GM12878 (cell line): ENCODE measurements around the gene ZNF408. TPM values are rescaled to one million over a fixed set of nuclear protein-coding genes. Genes with fewer than 3 reads are reported as not detected.

Experiments used
- ATAC-seq: fragments of 200-7000 bp; cut with Tn5 transposase; 3 replicates; pipeline ENCODE4 v1.9.1; 2020; ENCODE audit warnings: mild to moderate bottlenecking, moderate library complexity
- BruUV-seq: library from RNA; stranded (reverse); fragments of 400-500 nt; replicated peaks from 2 replicates; lab custom pipeline; 2021; lab: Mats Ljungman, UMichigan
- CTCF ChIA-PET: fragments of 300-600 bp; sonication (Branson Sonifier 250); formaldehyde crosslinking; extraction: SDS; loops from one replicate; lab custom pipeline; 2021; ENCODE audit warnings: inconsistent platforms; lab: Yijun Ruan, JAX
- POLR2A ChIA-PET: fragments of 350-600 bp; formaldehyde crosslinking; extraction: SDS; loops from one replicate; lab custom pipeline; 2021; ENCODE audit warnings: inconsistent platforms; lab: Charles Lee
- RAD21 ChIA-PET: fragments of 300-600 bp; sonication (Branson Sonifier 250); formaldehyde crosslinking; loops from one replicate; lab custom pipeline; 2023; ENCODE audit warnings: antibody characterized with exemption; ENCODE audit not compliant: unreplicated experiment; lab: Charles Lee
- SMC1A ChIA-PET: fragments of 300-600 bp; sonication (Branson Sonifier 250); formaldehyde crosslinking; loops from one replicate; lab custom pipeline; 2023; ENCODE audit not compliant: unreplicated experiment, uncharacterized antibody; lab: Charles Lee
- DNase-seq: peaks from one replicate; pipeline ENCODE4 v3.0.0-alpha.2; 2011; ENCODE audit warnings: low read depth, low spot score
- FAIRE-seq: peaks from 3 replicates; lab custom pipeline; 2011; peaks lifted over from hg19 to GRCh38; lab: Jason Lieb, UNC
- H2AFZ ChIP-seq: 2 replicates; pipeline ENCODE4 v1.6.0; 2011; ENCODE audit warnings: low read depth, low read length, control low read depth; ENCODE audit not compliant: control insufficient read depth
- H3K27ac ChIP-seq: 2 replicates; pipeline ENCODE4 v1.5.1; 2011; ENCODE audit warnings: control low read depth; ENCODE audit not compliant: control insufficient read depth, insufficient read depth
- H3K27me3 ChIP-seq, 2 experiments: replicated peaks in 1 of 2; 2 replicates each; pipeline versions ENCODE4 v1.6.0 to v1.6.1; 2011; ENCODE audit warnings: low read length in 1 of 2; ENCODE audit not compliant: control insufficient read depth in 2 of 2, insufficient read depth in 2 of 2
- H3K36me3 ChIP-seq, 2 experiments: 2 replicates each; pipeline ENCODE4 v1.5.1; 2011; ENCODE audit warnings: low read length in 1 of 2; ENCODE audit not compliant: control insufficient read depth in 2 of 2, insufficient read depth in 2 of 2
- H3K4me1 ChIP-seq: 2 replicates; pipeline ENCODE4 v1.6.1; 2011; ENCODE audit warnings: mild to moderate bottlenecking, low read length, moderate library complexity, mixed read lengths; ENCODE audit not compliant: control insufficient read depth, insufficient read depth
- H3K4me2 ChIP-seq: 2 replicates; pipeline ENCODE4 v1.6.0; 2011; ENCODE audit warnings: control low read depth; ENCODE audit not compliant: control insufficient read depth, insufficient read depth
- H3K4me3 ChIP-seq: fragments of 200-600 bp; sonication (generic); 2 replicates; pipeline ENCODE4 v1.5.1; 2016
- H3K79me2 ChIP-seq: 2 replicates; pipeline ENCODE4 v1.6.0; 2011; ENCODE audit warnings: low read length; ENCODE audit not compliant: control insufficient read depth, insufficient read depth
- H3K9ac ChIP-seq: 2 replicates; pipeline ENCODE4 v1.8.0; 2011; ENCODE audit warnings: low read length, control low read depth, mixed read lengths; ENCODE audit not compliant: control insufficient read depth, insufficient read depth
- H3K9me3 ChIP-seq: replicated peaks from 3 replicates; pipeline ENCODE4 v1.5.1; 2011; ENCODE audit warnings: mild to moderate bottlenecking, low read length; ENCODE audit not compliant: control insufficient read depth, insufficient read depth
- H4K20me1 ChIP-seq: 2 replicates; pipeline ENCODE4 v1.6.0; 2011; ENCODE audit not compliant: control insufficient read depth, insufficient read depth
- BMI1 ChIP-seq: fragments of 450-650 bp; IDR thresholded peaks from 2 replicates; pipeline ENCODE4 v1.6.1; 2016; ENCODE audit warnings: mild to moderate bottlenecking, moderate library complexity, borderline replicate concordance
- EGR1 ChIP-seq, 2 experiments: IDR thresholded peaks; 1 replicate in 1 of 2; 2 replicates in 1 of 2; pipeline ENCODE4 v1.6.1; 2011 to 2012; ENCODE audit warnings: low read depth in 2 of 2, low read length in 2 of 2, borderline replicate concordance in 1 of 2, mild to moderate bottlenecking in 1 of 2, moderate library complexity in 1 of 2
- ETV6 ChIP-seq, 2 experiments: fragments of 450-650 bp in 1 of 2; IDR thresholded peaks in 1 of 2; conservative IDR thresholded peaks in 1 of 2; 2 replicates each; pipeline ENCODE4 v1.6.1; 2014; ENCODE audit warnings: antibody characterized with exemption in 1 of 2, borderline replicate concordance in 1 of 2, low read depth in 1 of 2, mild to moderate bottlenecking in 1 of 2, moderate library complexity in 1 of 2
- EZH2 ChIP-seq: IDR thresholded peaks from 2 replicates; pipeline ENCODE4 v1.6.1; 2012; ENCODE audit warnings: low read depth, mild to moderate bottlenecking, control low read depth, inconsistent platforms, low read length, borderline replicate concordance; ENCODE audit not compliant: control insufficient read depth
- FOXK2 ChIP-seq: fragments of 450-650 bp; IDR thresholded peaks from 2 replicates; pipeline ENCODE4 v1.6.1; 2017; ENCODE audit warnings: mild to moderate bottlenecking, moderate library complexity
- IKZF2 ChIP-seq, 2 experiments: fragments of 450-650 bp; IDR thresholded peaks; 2 replicates each; pipeline ENCODE4 v1.6.1; 2017; ENCODE audit warnings: mild to moderate bottlenecking in 2 of 2, moderate library complexity in 2 of 2
- LARP7 ChIP-seq: fragments of 450-650 bp; IDR thresholded peaks from 2 replicates; pipeline ENCODE4 v1.6.1; 2017; ENCODE audit warnings: mild to moderate bottlenecking
- SMARCA5 ChIP-seq: fragments of 450-650 bp; IDR thresholded peaks from 2 replicates; pipeline ENCODE4 v1.6.1; 2017; ENCODE audit warnings: mild to moderate bottlenecking
- SP1 ChIP-seq: IDR thresholded peaks from one replicate; pipeline ENCODE4 v1.6.1; 2011; ENCODE audit warnings: low read depth, low read length
- ZNF217 ChIP-seq: fragments of 450-650 bp; IDR thresholded peaks from 2 replicates; pipeline ENCODE4 v1.6.1; 2017; ENCODE audit warnings: antibody characterized with exemption, mild to moderate bottlenecking
- WGBS: methylation state at CpG from one replicate; pipeline ENCODE4 v1.1.6; 2016; ENCODE audit warnings: low lambda C conversion rate; ENCODE audit not compliant: insufficient replicate concordance, insufficient coverage; ENCODE audit errors: missing lambda C conversion rate; 5-methylcytosine and 5-hydroxymethylcytosine counted together
- in situ Hi-C: fragments of 300-500 bp; cut with MboI; formaldehyde crosslinking; loops from 9 replicates; pipeline ENCODE4 v1.14.3; 2018; ENCODE audit warnings: mixed read lengths
- intact Hi-C: fragments of 100-400 bp; cut with micrococcal nuclease; formaldehyde crosslinking; loops from one replicate; pipeline ENCODE4 v1.14.2; 2022; ENCODE audit not compliant: unreplicated experiment
- polyA plus RNA-seq, 11 experiments: library from polyadenylated mRNA; depleted of rRNA in 4 of 11; unstranded in 6 of 11; stranded (reverse) in 5 of 11; fragments of >200 nt; fragmentation: Nextera tagmentation in 4 of 11; fragmentation: Illumina TruSeq in 1 of 11; extraction: Ambion mirVana in 4 of 11; extraction: Trizol in 1 of 11; gene quantifications; 1 replicate in 1 of 11; 2 replicates in 10 of 11; pipeline versions ENCODE4 v1.2.1 to v1.2.3, GENCODE V29; 2011 to 2016; ENCODE audit warnings: inconsistent platforms in 2 of 11, missing spikeins in 2 of 11, low read depth in 1 of 11
- total RNA-seq, 4 experiments: library from RNA; depleted of rRNA in 3 of 4; stranded (reverse); fragments of >200 nt in 3 of 4; fragmentation: Illumina TruSeq in 1 of 4; extraction: Trizol in 1 of 4; gene quantifications; 2 replicates each; pipeline versions ENCODE4 v1.2.1 to v1.2.3, GENCODE V29; 2013 to 2021
- TF ChIP-seq, protein P1 (sequence below): IDR thresholded peaks from 2 replicates; pipeline ENCODE4 v1.6.1; 2012; ENCODE audit warnings: low read length, inconsistent platforms

The ZNF408 gene
- total and polyA plus RNA-seq, 10 of the 15 experiments (the other 5 are each of a cell fraction or from before 2014, with no cell fraction given): 0.19 to 11.3 (median 7.2) TPM

DNA sequence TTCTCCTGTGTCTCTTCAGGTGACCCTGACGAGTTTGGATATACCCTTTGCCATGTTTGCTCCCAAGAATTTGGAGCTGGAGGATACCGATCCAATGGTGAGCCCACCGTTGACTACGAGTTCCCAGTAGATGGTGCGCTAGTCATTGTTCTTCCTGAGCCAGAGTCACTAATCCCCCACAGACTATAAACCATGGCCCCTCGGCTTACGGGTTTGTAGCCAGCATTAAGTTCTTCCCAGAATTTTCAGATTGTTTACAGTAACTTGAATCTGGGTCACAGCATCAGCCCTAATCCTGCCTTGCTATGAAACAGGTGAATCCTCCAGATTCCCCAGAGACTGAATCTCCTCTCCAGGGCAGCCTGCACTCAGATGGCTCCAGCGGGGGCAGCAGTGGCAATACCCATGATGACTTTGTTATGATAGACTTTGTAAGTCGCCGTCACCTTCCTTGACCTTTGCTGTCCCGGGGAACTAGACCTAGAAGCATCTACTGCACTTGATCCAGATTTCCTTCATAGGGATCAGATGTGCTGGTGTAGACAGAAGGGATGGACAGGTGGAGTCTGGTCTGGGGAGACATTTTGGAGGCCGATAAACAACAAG, 32.2 kb upstream of the ZNF408 start:
- ChIA-PET CTCF (no interaction called here), POLR2A (interaction anchor here (0.6 kb wide), 1 partner anchor 35 kb away, joined by 3 read pairs; no protein-coding TSS in a partner anchor), RAD21 (no interaction called here)
- Histone ChIP-seq H3K4me2 (no peak overlapping the region), H3K4me1 (no peaks in the 10 kb centered on the region), H3K27ac (no peak overlapping the region), H3K4me3 (no peak overlapping the region), H3K9ac (no peak overlapping the region)
- no peak for FAIRE-seq
- TF ChIP-seq FOXK2 (no peak), LARP7 (no peak), SP1 (no peak), IKZF2 (IDR thresholded peaks at IDR 0.05) (no peak), ETV6 (conservative IDR thresholded peaks at IDR 0.05 in 1 of 2, IDR thresholded peaks at IDR 0.05 in 1 of 2; ENCODE audit: borderline replicate concordance in 1 of 2, low read depth in 1 of 2) (no peak), ZNF217 (no peak), EZH2 (no peak), SMARCA5 (no peak), BMI1 (no peak), EGR1 (IDR thresholded peaks at IDR 0.05; ENCODE audit: borderline replicate concordance in 1 of 2, low read depth in 2 of 2, low read length in 2 of 2) (no peak)
- TF ChIP-seq, protein P1, sequence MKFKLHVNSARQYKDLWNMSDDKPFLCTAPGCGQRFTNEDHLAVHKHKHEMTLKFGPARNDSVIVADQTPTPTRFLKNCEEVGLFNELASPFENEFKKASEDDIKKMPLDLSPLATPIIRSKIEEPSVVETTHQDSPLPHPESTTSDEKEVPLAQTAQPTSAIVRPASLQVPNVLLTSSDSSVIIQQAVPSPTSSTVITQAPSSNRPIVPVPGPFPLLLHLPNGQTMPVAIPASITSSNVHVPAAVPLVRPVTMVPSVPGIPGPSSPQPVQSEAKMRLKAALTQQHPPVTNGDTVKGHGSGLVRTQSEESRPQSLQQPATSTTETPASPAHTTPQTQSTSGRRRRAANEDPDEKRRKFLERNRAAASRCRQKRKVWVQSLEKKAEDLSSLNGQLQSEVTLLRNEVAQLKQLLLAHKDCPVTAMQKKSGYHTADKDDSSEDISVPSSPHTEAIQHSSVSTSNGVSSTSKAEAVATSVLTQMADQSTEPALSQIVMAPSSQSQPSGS: no peak
- TF ChIP-seq, all 136 proteins: peak for 0
- BruUV-seq: no TSS peak
- SMC1A ChIA-PET: no interaction called here
- DNase-seq: no peak
- Histone ChIP-seq H3K27me3 (no peaks in the 10 kb centered on the region), H2AFZ (no peak overlapping the region), H3K9me3 (no peaks in the 10 kb centered on the region), H3K79me2 (no peaks in the 10 kb centered on the region), H4K20me1 (no peaks in the 10 kb centered on the region), H3K36me3 (peaks cover 17 to 31% of the 10 kb centered on the region in 2 experiments)
- in situ Hi-C loops (no loop called here), intact Hi-C loops (no loop called here)
- 89% methylated on average over 12 of the region's 12 CpGs for WGBS
- ATAC-seq: no peak
